Loucy (cell line): ENCODE results near the gene HSPB8.

Experiments used
- H2AFZ ChIP-seq: fragments of 200-600 bp; sonication (generic); 2 replicates; pipeline ENCODE4 v1.6.0; 2016; ENCODE audit warnings: antibody characterized with exemption, mild to moderate bottlenecking, low read length, moderate library complexity
- H3F3A ChIP-seq: fragments of 200-600 bp; 2 replicates; pipeline ENCODE4 v1.6.0; 2016; ENCODE audit warnings: antibody characterized with exemption, low read depth, mild to moderate bottlenecking
- H3K27me3 ChIP-seq: fragments of 200-600 bp; sonication (generic); 2 replicates; pipeline ENCODE4 v1.6.1; 2014; ENCODE audit warnings: low read length, mild to moderate bottlenecking; ENCODE audit not compliant: insufficient read depth, poor library complexity, severe bottlenecking
- H3K36me3 ChIP-seq: fragments of 200-600 bp; sonication (generic); 2 replicates; pipeline ENCODE4 v1.6.1; 2016; ENCODE audit warnings: low read length; ENCODE audit not compliant: insufficient read depth
- H3K4me1 ChIP-seq: fragments of 200-600 bp; sonication (generic); 2 replicates; pipeline ENCODE4 v1.5.1; 2014; ENCODE audit warnings: low read length, mild to moderate bottlenecking; ENCODE audit not compliant: insufficient read depth, poor library complexity, severe bottlenecking
- H3K4me2 ChIP-seq: fragments of 200-600 bp; sonication (generic); 2 replicates; pipeline ENCODE4 v1.6.0; 2014; ENCODE audit warnings: antibody characterized with exemption, low read length, low read depth, mild to moderate bottlenecking; ENCODE audit not compliant: poor library complexity, severe bottlenecking
- H3K4me3 ChIP-seq: fragments of 200-600 bp; sonication (generic); 2 replicates; pipeline ENCODE4 v1.5.1; 2014; ENCODE audit warnings: low read length, mild to moderate bottlenecking, mixed read lengths; ENCODE audit not compliant: poor library complexity, severe bottlenecking
- H3K79me2 ChIP-seq: fragments of 200-600 bp; sonication (generic); 2 replicates; pipeline ENCODE4 v1.6.1; 2014; ENCODE audit warnings: low read length; ENCODE audit not compliant: insufficient read depth
- H3K9ac ChIP-seq: fragments of 200-600 bp; sonication (generic); 2 replicates; pipeline ENCODE4 v1.6.0; 2014; ENCODE audit warnings: mild to moderate bottlenecking, low read depth, low read length, moderate library complexity; ENCODE audit not compliant: poor library complexity, severe bottlenecking
- H3K9me2 ChIP-seq: fragments of 200-600 bp; sonication (generic); replicated peaks from 2 replicates; pipeline ENCODE4 v1.6.1; 2016; ENCODE audit warnings: low read depth, low read length, mixed read lengths
- H3K9me3 ChIP-seq: fragments of 200-600 bp; sonication (generic); 2 replicates; pipeline ENCODE4 v1.6.1; 2014; ENCODE audit warnings: mild to moderate bottlenecking, antibody characterized with exemption, low read length, low read depth; ENCODE audit not compliant: insufficient read depth
- H4K20me1 ChIP-seq: fragments of 200-600 bp; sonication (generic); 2 replicates; pipeline ENCODE4 v1.6.0; 2014; ENCODE audit warnings: antibody characterized with exemption, low read length, mild to moderate bottlenecking; ENCODE audit not compliant: insufficient read depth, poor library complexity, severe bottlenecking
- EZH2phosphoT487 ChIP-seq: fragments of 200-600 bp; IDR thresholded peaks from 2 replicates; pipeline ENCODE4 v1.6.1; 2018; ENCODE audit warnings: antibody characterized with exemption, mild to moderate bottlenecking, moderate library complexity, borderline replicate concordance
- TF ChIP-seq, protein P1 (sequence below): fragments of 200-600 bp; sonication (generic); conservative IDR thresholded peaks from 2 replicates; pipeline ENCODE4 v1.5.1; 2014; ENCODE audit warnings: mild to moderate bottlenecking, antibody characterized with exemption, low read length

HSPB8 gene

GRCh38 chr12:119225454-119225853 is 46.7 kb downstream of the HSPB8 start:
- no peaks in the 10 kb centered on the region for H3K4me1 ChIP-seq
- H3K9ac ChIP-seq: no peak overlapping the region
- no peaks in the 10 kb centered on the region for H3K9me2 ChIP-seq
- TF ChIP-seq, protein P1, sequence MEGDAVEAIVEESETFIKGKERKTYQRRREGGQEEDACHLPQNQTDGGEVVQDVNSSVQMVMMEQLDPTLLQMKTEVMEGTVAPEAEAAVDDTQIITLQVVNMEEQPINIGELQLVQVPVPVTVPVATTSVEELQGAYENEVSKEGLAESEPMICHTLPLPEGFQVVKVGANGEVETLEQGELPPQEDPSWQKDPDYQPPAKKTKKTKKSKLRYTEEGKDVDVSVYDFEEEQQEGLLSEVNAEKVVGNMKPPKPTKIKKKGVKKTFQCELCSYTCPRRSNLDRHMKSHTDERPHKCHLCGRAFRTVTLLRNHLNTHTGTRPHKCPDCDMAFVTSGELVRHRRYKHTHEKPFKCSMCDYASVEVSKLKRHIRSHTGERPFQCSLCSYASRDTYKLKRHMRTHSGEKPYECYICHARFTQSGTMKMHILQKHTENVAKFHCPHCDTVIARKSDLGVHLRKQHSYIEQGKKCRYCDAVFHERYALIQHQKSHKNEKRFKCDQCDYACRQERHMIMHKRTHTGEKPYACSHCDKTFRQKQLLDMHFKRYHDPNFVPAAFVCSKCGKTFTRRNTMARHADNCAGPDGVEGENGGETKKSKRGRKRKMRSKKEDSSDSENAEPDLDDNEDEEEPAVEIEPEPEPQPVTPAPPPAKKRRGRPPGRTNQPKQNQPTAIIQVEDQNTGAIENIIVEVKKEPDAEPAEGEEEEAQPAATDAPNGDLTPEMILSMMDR: no peak
- no peak for TF ChIP-seq EZH2phosphoT487
- no peaks in the 10 kb centered on the region for H3K27me3 ChIP-seq
- no peak overlapping the region for H2AFZ ChIP-seq
- H3F3A ChIP-seq: no peaks in the 10 kb centered on the region
- H3K79me2 ChIP-seq: no peaks in the 10 kb centered on the region
- H3K9me3 ChIP-seq: 0 out of 2 replicates have a peak, but pooled peaks cover 2% of the 10 kb centered on the region
- H3K4me3 ChIP-seq: no peak overlapping the region
- H3K36me3 ChIP-seq: no peaks in the 10 kb centered on the region
- no peak overlapping the region for H3K4me2 ChIP-seq
- H4K20me1 ChIP-seq: no peaks in the 10 kb centered on the region

- Histone ChIP-seq H3K9me2 (no peaks in the 10 kb centered on the region), H4K20me1 (no peaks in the 10 kb centered on the region), H3K79me2 (no peaks in the 10 kb centered on the region), H2AFZ (no peak overlapping the region), H3K4me1 (no peaks in the 10 kb centered on the region), H3K9ac (no peak overlapping the region), H3K27me3 (no peaks in the 10 kb centered on the region), H3F3A (no peaks in the 10 kb centered on the region), H3K9me3 (0 out of 2 replicates have a peak, but pooled peaks cover 2% of the 10 kb centered on the region), H3K4me2 (no peak overlapping the region), H3K36me3 (no peaks in the 10 kb centered on the region), H3K4me3 (no peak overlapping the region)
- TF ChIP-seq, protein P1: no peak
- no peak for TF ChIP-seq EZH2phosphoT487
Observed at GRCh38 chr12:119227292-119227691, 48.6 kb downstream of the HSPB8 start.

DNA sequence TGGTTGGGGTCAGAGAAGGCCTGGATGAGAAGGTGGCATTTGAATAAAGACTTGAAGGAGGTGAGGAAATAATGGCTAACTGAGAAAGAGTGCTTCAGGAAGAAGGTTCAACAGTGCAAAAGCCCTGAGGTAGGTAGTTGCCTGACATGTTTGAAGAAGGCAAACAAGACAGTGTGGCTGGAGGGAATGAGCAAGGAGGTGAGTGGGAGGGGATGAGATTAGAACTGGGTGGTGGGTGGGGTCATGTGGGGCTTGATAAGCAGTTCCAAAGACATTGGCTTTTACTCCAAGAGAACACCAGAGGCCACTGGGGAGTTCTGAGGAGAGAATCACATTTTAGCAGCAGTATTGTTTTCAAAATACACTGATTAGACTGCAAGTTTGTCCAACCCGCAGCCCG is 50.5 kb downstream of the HSPB8 start:
- no peaks in the 10 kb centered on the region for H3F3A ChIP-seq
- H3K4me2 ChIP-seq: no peak overlapping the region
- H3K9ac ChIP-seq: no peak overlapping the region
- no peaks in the 10 kb centered on the region for H3K27me3 ChIP-seq
- no peak for TF ChIP-seq EZH2phosphoT487
- TF ChIP-seq, protein P1: no peak
- no peaks in the 10 kb centered on the region for H3K9me2 ChIP-seq
- 0 out of 2 replicates have a peak, but pooled peaks cover 2% of the 10 kb centered on the region for H3K9me3 ChIP-seq
- no peaks in the 10 kb centered on the region for H4K20me1 ChIP-seq
- no peaks in the 10 kb centered on the region for H3K36me3 ChIP-seq
- no peaks in the 10 kb centered on the region for H3K79me2 ChIP-seq
- H2AFZ ChIP-seq: no peak overlapping the region
- no peaks in the 10 kb centered on the region for H3K4me1 ChIP-seq
- no peak overlapping the region for H3K4me3 ChIP-seq
